Posterior cingulate gyrus (tissue), 11 donors: Measurements from ENCODE around the gene CABLES1.
"Not testable (repeated sequence)": the region's sequence is repeated elsewhere in the genome, so short reads cannot be mapped to it uniquely, and the experiment has no call there.

ENCODE experiments used
- DNase-seq, 10 donors: peaks; one replicate each; pipeline versions ENCODE4 v3.0.0 to v3.0.0-alpha.2; 2020 to 2021; ENCODE audit warnings: mixed read lengths in 3 of 10
- intact Hi-C: fragments of 100-400 bp; cut with DNase I; formaldehyde crosslinking; loops from one replicate; pipeline ENCODE4 v1.15.1; 2023

The CABLES1 gene

DNA sequence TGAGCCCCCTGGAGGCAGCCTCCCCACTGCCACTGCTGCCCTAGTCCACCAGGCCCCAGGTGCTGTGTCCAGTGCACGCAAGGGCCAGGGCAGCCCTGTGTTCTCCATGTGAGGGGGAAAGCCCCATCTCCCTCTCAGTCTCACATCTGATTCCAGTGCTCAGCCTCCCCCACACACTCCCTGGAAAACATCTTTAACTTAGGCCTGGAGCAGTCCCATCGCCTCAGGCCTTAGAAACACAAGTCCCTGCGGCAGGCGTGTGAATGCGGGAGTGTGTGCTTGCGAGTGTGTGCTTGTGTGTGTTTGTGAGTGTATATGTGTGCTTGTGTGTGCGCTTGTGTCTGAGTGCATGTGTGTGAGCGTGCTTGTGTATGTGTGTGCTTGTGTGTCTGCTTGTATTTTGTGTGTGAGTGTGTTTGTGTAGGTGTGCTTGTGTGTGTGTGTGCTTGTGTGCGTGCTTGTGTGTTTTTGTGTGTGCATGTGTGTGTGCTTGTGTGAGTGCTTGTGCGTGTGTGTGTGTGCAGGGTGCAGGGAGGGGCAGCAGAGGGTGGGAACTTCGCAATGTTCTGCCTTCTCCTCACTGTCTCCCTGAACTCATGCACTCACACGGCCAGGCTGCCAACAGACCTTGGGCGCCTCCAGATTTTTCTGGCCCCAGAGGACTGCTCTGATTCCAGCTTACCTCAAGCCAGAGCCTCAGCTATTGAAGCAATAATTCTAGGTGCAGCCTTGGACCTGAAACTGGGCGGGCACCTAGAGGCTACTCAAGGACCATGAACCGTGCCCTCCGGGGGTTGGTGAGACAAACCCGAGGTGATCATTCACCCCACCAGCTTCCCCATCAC is 139.6 kb downstream of the CABLES1 start:
- intact Hi-C loops = no loop called here
- DNase-seq = peak in 2 of 10 donors; percentile 56 to 60

DNA sequence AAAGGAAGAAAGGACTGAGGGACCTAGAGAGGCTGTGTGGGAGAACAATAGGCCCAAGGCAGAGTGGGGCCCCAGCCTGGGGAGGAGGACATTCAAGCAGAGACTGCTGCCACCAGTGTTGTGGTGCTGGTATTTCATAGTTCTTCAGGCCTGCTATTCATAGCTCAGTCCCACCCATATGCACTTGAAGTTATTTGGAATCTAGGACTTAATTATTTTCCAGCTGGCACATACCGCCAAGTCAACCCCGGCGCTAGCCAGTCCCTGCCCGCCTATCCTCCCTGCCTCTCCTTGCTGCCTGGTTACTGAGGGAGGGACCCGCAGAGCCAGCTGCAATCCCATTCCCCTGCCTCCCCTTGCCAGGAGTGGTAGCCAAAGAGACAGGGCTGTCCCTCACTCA is 141.2 kb downstream of the CABLES1 start:
- intact Hi-C loops = no loop called here

DNA sequence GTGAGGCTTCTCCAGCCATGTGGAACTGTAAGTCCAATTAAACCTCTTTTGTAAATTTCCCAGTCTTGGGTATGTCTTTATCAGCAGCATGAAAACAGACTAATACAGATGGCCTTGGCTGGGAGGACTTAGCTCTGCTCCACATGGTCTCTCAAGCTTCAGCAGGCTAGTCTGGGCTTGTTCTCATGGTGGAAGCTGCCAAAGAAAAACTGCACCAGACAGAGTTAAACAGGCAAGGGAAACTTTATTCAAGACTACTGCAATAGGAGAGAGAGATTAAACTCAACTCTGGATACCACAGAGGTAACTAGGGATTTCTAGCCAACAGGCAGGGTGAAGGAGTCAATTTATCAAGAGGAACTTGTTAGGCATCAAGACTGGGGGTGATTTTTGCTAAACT is 142.1 kb downstream of the CABLES1 start:
- no peak for DNase-seq
- intact Hi-C loops = no loop called here

More for the DNA sequence above, 141.2 kb downstream of the CABLES1 start:
- no peak for DNase-seq

DNA sequence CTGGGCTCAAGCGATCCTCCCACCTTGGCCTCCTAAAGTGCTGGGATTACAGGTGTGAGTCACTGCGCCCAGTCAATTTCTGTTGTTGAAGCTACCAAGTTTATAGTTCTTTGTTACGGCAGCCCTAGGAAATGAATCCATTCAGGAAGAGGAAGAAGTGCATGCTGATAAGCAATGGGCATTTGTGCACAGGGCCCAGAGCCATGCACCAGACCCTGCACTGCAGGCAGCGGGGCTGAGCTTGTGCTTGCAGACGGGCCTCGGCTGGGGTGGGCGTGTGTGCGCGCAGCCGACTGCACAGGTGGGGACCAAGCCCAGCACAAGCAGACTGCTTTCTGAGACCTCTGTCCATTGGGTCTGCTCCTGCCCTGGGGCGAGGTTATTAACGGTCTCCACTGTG is 144.6 kb downstream of the CABLES1 start:
- no peak for DNase-seq
- intact Hi-C loops = no loop called here

DNA sequence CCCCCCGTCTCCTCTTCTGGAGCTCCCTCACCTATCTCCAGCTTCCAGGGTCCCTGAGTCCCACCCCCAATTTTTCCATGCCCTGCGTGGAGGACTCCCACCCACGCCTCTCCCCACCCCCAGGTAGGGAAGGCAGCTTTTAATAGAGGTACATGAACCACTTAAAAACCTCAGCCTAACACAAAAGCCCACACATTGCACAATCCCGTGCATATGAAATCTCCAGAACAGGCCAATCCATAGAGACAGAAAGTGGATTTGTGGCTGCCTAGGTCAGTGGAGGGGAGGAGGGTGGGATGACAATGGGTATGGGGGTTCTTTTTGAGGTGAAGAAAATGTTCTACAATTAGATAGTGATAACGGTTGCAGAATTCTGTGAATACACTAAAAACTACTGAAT is 145.6 kb downstream of the CABLES1 start:
- no peak for DNase-seq
- intact Hi-C loops = no loop called here

DNA sequence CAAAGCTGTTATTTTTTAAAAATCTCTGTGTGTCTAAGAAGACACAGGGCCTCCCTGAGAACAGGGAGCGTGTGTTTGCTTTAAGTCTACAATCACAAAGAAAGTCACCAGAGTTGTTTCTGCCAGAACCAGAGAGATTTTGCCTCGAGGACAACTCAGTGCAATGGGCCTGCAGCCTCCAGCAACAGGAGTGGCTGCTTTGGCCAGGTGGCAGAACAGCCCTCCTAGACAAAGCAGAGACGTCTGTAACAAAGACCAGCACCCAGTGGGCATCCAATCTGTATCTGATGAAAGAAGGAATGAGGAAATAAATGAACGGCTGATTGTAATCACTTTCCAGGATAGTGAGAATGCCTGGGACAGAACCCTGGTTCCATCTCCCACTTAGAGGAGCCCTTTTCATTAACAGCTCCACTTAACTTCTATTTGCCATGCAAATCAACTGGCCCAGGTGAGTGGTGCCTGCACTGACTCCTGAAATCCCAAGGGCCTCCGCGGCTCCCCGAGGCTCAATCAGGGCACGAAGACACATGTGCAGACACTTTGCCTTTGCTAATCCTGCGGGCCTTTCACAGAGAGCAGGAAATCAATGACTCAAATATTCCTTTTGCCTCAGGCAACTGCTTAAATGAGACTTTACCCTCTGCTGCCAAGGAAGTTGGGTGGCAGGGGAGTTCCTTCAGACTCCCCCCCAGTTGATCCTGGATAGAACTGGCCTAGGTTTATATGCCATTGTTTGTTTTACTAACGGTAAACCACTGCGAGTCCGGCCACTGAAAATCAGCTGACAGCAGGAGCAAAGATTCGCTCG is 146.5 kb downstream of the CABLES1 start:
- DNase-seq = no peak
- intact Hi-C loops = no loop called here

DNA sequence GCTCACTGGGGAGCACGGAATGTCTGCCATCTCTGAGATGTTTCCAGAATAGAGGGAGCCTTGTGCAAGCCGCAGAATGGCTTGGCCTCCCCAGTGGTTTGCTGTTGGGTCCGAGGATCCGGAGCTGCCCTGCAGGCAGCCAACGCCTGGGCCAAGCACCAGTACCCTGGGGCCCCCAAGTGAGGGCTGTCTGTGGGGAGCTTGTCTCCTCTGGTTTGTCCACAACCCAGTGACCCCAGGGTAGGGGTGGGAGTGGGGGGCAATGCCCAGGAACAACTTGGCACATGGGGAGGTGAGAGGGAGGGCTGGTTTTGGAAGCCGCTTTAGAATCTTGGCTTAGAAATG is 147.1 kb downstream of the CABLES1 start:
- intact Hi-C loops = no loop called here
- DNase-seq = no peak

DNA sequence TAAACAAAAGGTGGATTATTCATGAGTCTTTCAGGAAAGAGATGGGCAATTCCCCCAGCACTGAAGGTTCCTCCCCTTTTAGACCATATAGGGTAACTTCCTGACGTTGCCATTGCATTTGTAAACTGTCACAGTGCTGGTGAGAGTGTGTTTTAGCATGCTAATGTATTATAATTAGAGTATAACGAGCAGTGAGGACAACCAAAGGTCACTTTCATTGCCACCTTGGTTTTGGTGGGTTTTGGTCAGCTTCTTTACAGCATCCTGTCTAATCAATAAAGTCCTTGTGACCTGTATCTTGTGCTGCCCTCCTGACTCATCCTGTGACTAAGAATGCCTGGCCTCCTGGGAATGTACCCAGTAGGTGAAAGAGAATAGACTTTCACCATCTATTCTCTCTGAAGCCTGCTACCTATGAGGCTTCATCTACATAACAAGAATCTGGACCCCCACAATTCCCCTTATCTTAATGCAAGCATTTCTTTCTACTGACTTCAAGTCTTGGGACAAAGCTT is 148.7 kb downstream of the CABLES1 start:
- DNase-seq = no peak
- intact Hi-C loops = no loop called here

DNA sequence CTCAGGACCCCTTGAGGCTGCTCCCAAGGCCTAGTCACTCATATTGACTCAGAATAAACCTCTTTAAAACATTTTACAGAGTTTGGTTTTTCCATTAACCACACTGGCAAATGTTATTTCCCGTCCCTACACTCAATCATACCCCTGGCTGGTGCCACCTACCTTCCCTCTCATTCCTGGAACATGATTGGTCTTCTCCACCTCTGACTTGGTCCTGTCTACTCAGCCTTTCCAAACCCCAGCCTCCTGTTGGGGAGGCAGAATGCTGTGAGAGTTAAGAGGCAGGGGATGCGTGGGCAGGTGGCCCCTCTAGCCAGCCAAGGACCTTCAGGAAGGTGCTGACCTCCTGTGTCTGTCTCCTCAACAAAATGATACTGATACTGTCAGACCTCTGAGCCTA is 149.3 kb downstream of the CABLES1 start:
- no peak for DNase-seq
- intact Hi-C loops = no loop called here

DNA sequence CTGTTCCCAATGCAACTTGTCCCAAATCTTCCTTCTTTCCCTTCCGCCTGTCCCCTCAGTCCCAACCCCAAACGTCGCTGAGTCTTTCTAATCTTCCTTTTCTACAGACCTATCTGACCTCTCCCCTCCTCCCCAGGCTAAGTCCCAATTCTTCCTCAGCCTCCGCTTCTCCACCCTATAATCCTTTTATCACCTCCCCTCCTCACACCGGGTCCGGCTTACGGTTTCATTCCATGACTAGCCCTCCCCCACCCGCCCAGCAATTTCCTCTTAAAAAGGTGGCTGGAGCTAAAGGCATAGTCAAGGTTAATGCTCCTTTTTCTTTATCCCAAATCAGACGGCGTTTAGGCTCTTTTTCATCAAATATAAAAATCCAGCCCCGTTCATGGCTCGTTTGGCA is 150.3 kb downstream of the CABLES1 start:
- intact Hi-C loops, DNase-seq: not testable (repeated sequence)

DNA sequence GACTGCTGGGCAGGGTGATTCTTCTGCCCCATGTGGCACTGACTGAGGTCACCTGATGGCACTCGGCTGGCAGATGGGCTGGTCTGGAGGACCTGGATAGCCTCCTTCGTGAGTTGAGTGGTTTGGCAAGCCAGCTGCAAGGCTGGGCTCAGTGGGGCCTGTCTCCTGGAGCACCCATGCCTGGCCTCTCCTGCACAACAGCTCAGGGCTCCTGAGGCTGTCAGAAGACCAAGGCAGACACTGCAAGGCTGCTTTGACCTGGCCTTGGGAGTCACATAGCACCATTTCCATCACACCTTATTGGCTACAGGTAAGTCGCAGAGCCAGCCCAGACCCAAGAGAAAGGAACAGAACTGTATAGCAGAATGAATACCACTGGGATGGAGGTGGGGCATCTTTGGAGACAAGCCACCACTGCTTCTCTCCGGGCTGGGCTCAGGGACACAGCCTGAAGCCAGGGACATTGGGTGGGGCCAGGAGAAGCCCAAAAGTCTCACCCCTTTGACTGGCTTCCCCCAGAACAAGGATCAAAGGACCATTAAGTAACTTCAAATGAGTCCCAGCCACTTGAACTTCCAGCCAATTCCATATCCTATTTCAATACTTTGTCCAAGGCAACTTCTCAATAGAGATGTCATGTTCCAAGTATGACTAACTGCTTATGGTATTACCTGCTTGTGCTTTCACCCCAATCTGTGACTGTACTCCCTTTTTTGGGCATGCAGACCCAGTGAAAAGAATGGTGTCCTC is 156.3 kb downstream of the CABLES1 start:
- no peak for DNase-seq
- intact Hi-C loops = no loop called here

DNA sequence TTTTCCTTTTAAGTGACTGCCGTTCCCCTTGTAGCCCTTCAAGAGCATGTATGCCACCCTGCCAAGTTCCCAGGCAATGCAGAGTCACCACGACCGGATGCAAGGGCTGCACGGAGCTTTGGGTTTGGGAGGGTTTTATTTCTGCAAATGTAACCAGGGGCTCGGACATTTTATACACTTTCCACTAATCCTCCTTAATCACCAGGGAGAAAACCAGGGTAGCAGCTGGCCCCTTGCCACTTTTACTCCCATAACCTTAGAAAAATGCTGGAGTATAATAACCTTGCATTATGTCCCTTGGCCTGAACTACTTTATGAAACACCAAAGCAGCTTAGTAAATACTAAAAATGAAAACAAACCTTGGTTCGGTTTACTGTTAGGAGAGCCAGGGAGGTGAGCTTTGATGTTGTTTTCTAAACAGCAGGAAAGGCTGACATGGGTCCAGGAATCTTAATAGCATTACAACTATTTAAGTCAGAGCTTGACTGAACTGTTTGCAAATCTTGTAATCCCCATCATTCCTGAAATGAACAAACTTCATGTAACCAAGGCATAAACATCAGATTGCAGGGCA is 165.0 kb downstream of the CABLES1 start:
- no peak for DNase-seq
- intact Hi-C loops = no loop called here

DNA sequence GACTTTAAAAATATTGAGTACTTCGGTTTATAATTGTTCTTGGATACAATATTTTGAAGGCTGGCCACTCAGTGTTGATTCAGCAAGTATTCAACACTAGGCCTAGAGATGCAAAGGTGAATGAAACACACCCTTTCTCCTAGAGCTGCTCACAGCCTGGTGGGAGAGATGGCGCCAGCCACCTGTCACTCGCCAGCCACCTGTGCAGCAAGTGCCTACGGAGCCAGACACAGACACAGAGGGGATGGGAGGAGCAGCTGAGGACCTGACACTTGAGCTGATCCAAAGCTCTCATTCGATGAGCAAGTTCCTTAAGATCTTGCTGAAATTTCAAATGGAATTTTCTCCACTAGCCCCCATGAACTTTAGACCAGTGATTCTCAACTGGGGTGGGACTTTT is 166.7 kb downstream of the CABLES1 start:
- DNase-seq = no peak
- intact Hi-C loops = no loop called here

DNA sequence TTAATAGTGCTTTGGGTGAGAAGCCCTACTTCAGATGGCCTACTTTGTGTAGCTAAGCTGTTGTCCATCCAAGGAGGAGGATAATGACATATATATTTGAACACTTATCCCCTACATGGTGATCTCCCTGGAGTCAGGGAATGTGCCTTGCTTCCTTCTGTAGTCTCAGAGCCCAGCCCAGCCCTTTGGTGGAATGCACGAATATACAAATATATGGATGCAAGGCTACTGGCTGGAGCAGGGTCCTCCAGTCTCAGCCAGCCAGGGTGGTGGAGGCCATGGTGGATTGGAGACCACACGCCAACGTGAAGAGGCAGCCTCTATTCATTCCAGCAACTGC is 167.2 kb downstream of the CABLES1 start:
- intact Hi-C loops = no loop called here
- no peak for DNase-seq

DNA sequence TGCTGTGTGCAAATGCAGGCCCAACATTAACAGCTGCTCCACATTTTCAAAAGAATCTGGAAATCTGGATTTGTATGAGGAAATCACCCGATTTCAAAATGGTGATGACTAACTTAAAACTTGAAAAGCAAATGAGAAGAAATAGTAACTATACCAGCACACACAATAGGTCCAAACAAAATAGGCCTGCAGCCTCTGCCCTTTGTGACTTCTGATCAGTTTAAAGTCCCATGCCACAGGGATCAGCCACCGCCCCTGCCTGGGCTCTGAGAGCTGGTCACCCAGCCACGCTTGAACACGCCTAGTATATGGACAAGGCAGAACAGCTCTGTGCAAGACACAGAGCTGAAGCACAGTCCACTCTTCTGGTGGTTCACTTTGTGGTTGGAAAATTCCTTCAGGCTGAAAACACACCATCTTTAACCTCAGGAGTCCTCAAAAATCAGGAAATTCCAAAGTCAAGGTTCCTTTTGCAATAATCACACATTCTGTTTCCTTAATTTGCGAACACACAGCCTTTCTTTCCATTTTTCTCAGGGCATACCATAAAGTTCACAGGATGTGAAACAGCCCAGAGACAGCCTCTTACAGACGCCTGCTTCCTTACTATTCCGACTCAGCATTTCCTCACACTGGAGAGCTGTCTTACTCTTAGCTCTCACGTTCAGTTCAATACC is 167.7 kb downstream of the CABLES1 start:
- intact Hi-C loops = no loop called here
- DNase-seq = no peak

DNA sequence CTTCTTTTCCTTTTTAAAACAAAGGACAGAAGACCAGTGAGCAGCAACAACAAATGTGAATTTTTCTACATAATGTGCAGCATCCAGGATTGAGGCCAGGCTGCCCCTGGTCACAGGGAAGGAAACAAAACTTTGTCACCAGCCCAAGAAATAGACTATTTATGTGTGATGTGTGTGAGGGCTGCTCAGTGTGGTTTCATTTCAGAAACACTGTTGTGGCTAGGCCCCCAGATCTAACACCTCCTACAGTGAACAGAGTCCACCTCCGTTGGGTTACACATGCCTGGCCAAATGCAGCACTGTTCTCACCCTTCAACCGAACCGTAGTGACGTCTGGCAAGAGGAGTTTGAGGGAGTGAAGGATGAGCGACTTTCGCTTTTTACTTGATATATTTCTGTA is 171.5 kb downstream of the CABLES1 start:
- no peak for DNase-seq
- intact Hi-C loops = no loop called here

DNA sequence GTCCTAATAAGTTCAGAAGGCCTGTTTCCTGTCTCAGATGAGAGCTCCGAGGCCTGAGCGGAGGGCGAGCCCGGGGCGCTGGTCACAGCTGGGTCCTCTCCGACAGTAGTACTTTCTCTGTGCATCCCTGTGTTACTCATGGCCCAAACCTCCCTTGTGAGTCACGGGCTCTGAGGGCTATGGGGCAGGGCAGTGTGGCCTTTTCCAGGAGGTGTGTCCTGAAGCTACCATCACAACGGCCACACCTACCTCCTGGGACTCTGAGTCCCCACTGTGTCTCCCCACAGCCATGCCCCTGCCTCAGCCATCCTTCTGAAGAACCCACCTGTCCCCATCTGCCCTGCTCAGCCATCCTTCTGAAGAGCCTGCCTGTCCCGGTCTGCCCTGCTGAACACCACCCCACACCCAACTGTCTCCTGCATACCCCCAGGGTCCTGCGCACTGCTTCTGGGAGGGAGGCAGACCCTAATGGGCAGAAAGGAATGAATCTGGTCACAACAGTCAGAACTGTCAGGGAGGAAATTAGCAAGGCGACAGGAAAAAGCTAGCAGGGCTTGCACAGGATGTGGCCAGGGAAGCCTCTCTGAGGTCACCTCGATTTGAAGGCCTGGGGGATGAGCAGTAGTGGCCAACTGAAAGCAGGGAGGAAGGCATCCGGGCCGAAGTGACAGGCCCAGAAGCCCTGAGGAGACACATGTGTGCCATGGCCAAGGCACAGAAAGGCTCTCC is 172.4 kb downstream of the CABLES1 start:
- DNase-seq = peak in 1 of 10 donors; percentile 66
- intact Hi-C loops = no loop called here
